Stomach (tissue), 9 donors: ENCODE results near the gene GLYATL1B. TPM values are rescaled to one million over a fixed set of nuclear protein-coding genes. Genes with fewer than 3 reads are reported as not detected.
"Not testable (repeated sequence)": the region's sequence is repeated elsewhere in the genome, so short reads cannot be mapped to it uniquely, and the experiment has no call there.

ENCODE experiments used
- DNase-seq, 2 donors: peaks; one replicate each; pipeline versions ENCODE4 v3.0.0 to v3.0.0-alpha.2; 2013 to 2019
- H3K27ac ChIP-seq, 5 donors: fragments of 200-600 bp in 4 of 5; sonication (generic) in 4 of 5; one replicate each; pipeline ENCODE4 v1.5.1; 2013 to 2019; ENCODE audit warnings: mild to moderate bottlenecking in 1 of 5, moderate library complexity in 1 of 5
- H3K27me3 ChIP-seq, 3 donors: fragments of 200-600 bp; sonication (generic); one replicate each; pipeline ENCODE4 v1.5.1; 2017 to 2019; ENCODE audit warnings: mixed run types in 1 of 3
- H3K36me3 ChIP-seq, 4 donors: fragments of 200-600 bp; sonication (generic); 1 replicate in 3 of 4; 2 replicates in 1 of 4; pipeline ENCODE4 v1.5.1; 2016 to 2019
- H3K4me1 ChIP-seq, 4 donors: fragments of 200-600 bp; sonication (generic); one replicate each; pipeline ENCODE4 v1.5.1; 2016 to 2019
- H3K4me3 ChIP-seq, 4 donors: fragments of 200-600 bp; sonication (generic) in 3 of 4; one replicate each; pipeline ENCODE4 v1.5.1; 2016 to 2019; ENCODE audit warnings: mild to moderate bottlenecking in 1 of 4
- H3K9me3 ChIP-seq, 4 donors: fragments of 200-600 bp; sonication (generic); one replicate each; pipeline ENCODE4 v1.5.1; 2016 to 2019
- EP300 ChIP-seq: sonication (generic); formaldehyde crosslinking; IDR thresholded peaks from one replicate; pipeline ENCODE4 v1.6.1; 2017; ENCODE audit warnings: antibody characterized with exemption
- POLR2A ChIP-seq, 4 donors: fragments of 450-650 bp; IDR thresholded peaks; one replicate each; pipeline ENCODE4 v1.6.1; 2016; ENCODE audit warnings: antibody characterized with exemption in 4 of 4, control low read depth in 2 of 4, mild to moderate bottlenecking in 1 of 4, moderate library complexity in 1 of 4
- POLR2AphosphoS5 ChIP-seq, 3 donors: sonication (generic); formaldehyde crosslinking; IDR thresholded peaks; one replicate each; pipeline ENCODE4 v1.6.1; 2016; ENCODE audit warnings: antibody characterized with exemption in 3 of 3
- WGBS, 5 donors: extraction: QIAGEN DNeasy Blood & Tissue Kit in 3 of 5; methylation state at CpG; one replicate each; pipeline versions ENCODE4 v1.1.5 to v1.1.7; 2013 to 2018; 5-methylcytosine and 5-hydroxymethylcytosine counted together
- intact Hi-C: fragments of 100-400 bp; cut with DNase I; formaldehyde crosslinking; loops from one replicate; pipeline ENCODE4 v1.15.1; 2023; ENCODE audit warnings: low total_unique reads
- polyA plus RNA-seq, 3 donors: library from polyadenylated mRNA; stranded (reverse); fragments of 200-250 nt; gene quantifications; one replicate each; pipeline ENCODE4 v1.2.3, GENCODE V29; 2013
- total RNA-seq, 5 donors: library from RNA; depleted of rRNA; stranded (reverse); fragments of >200 nt; gene quantifications; one replicate each; pipeline versions ENCODE4 v1.1.0 to v1.2.3, GENCODE V29; 2014 to 2016
- TF ChIP-seq, protein P1 (sequence below), 7 experiments: fragments of 450-650 bp in 4 of 7; fragments of 200-600 bp in 3 of 7; sonication (generic) in 3 of 7; IDR thresholded peaks; one replicate each; pipeline ENCODE4 v1.5.1; 2016 to 2019; ENCODE audit warnings: antibody characterized with exemption in 7 of 7, control low read depth in 2 of 7, mild to moderate bottlenecking in 1 of 7
- donor health status: healthy with polysubstance abuse.
- donor health status: Bipolar disorder and iron deficiency.
- donor health status: healthy.

GLYATL1B gene
- total and polyA plus RNA-seq, 8 donors, result not detected

DNA sequence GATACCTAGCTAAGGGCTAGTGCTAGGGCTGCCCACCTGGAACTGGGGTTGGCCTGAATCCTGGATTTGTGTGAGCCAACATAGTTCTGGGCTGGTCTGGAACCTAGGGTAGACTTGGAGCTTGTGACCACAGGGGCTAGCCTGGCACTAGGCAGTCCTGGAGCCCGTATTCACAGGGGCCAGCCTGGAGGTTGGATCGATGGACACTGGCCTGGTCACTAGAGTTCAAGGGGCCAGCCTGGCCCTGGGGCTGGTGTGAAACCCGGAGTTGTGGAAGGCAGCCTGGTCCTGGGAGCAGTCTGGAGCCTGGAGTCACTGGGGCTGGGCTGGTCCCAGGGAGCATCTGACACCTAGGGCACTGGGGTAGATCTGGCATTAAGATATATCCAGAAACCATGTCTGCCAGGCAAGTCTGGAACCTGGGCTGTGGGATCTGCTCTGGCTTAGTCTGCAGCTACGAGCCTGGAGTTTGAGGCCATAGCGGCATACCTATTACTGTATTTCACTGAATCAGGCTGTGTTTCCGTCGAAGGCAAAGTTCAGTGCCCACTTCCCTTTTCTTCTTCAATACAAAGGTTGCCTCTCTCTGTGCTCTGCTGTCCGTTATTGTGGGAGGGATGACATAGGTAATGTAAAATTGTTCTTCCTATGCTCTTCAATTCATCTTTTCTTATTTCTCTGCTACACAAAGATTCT, 9.1 kb upstream of the GLYATL1B start:
- peaks cover 0 to 12% (median 0%) of the 10 kb centered on the region in 3 donors for H3K27me3 ChIP-seq
- TF ChIP-seq POLR2A (IDR thresholded peaks at IDR 0.05) (no peak), POLR2AphosphoS5 (IDR thresholded peaks at IDR 0.05) (no peak), EP300 (no peak)
- TF ChIP-seq, protein P1, sequence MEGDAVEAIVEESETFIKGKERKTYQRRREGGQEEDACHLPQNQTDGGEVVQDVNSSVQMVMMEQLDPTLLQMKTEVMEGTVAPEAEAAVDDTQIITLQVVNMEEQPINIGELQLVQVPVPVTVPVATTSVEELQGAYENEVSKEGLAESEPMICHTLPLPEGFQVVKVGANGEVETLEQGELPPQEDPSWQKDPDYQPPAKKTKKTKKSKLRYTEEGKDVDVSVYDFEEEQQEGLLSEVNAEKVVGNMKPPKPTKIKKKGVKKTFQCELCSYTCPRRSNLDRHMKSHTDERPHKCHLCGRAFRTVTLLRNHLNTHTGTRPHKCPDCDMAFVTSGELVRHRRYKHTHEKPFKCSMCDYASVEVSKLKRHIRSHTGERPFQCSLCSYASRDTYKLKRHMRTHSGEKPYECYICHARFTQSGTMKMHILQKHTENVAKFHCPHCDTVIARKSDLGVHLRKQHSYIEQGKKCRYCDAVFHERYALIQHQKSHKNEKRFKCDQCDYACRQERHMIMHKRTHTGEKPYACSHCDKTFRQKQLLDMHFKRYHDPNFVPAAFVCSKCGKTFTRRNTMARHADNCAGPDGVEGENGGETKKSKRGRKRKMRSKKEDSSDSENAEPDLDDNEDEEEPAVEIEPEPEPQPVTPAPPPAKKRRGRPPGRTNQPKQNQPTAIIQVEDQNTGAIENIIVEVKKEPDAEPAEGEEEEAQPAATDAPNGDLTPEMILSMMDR (IDR thresholded peaks at IDR 0.05), result no peak
- intact Hi-C loops, result no loop called here
- no peaks in the 10 kb centered on the region for H3K4me1 ChIP-seq
- H3K4me3 ChIP-seq, result no peak overlapping the region
- H3K27ac ChIP-seq, result no peak overlapping the region
- H3K36me3 ChIP-seq, result no peaks in the 10 kb centered on the region
- DNase-seq, result no peak
- 85 to 92% (median 87%) methylated on average over 7 to 8 of the region's 8 CpGs for WGBS, 5 donors
- H3K9me3 ChIP-seq, result peaks cover 0 to 5% (median 0%) of the 10 kb centered on the region in 4 donors

DNA sequence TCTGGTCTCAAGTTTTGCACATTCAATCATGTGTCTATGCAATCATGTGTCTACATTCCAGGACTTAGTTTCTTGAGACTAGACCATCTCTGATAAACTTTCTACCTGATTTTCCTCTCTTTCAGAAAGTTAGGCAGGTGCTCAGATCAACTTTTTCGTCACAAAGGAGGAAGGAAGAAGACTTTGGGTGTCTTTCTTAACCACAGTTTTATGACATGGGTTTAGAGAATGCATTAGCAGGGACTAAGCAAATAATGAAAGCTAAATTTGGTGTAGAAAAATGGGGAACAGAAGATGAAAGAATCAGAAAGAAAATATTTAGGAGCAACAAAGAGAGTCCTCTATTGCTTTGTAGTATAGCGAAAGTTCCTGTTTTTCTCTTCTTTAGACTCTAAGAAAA, 7.7 kb upstream of the GLYATL1B start:
- WGBS, 5 donors, result 61 to 83% (median 78%) methylated on average over 2 of the region's 2 CpGs
- no peak for DNase-seq
- Histone ChIP-seq H3K4me1 (no peaks in the 10 kb centered on the region), H3K27me3 (peaks cover 0 to 12% (median 0%) of the 10 kb centered on the region in 3 donors), H3K9me3 (peaks cover 0 to 5% (median 0%) of the 10 kb centered on the region in 4 donors), H3K36me3 (no peaks in the 10 kb centered on the region), H3K27ac (no peak overlapping the region), H3K4me3 (no peak overlapping the region)
- intact Hi-C loops, result no loop called here
- TF ChIP-seq EP300, result no peak

DNA sequence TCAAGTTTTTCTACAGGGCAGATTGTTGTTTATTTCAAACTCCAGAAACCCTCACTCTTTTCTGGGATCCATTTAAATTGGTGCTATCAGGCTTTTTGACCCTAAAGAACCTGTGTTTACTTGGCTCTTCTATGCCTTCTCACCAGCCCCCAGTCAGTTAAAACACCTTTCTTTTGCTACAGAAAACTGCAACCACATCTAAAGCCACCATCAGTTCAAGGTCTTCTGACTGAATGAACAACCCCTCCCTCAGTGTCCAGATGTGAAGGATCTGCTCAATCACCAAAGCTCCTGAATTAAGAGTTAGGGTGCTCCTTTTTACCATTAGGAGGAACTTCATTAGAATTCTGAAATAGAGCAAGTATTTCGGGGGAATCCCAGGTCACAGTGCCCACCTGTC, 7.0 kb upstream of the GLYATL1B start:
- intact Hi-C loops, result no loop called here
- no peak for DNase-seq
- H3K4me3 ChIP-seq, result no peak overlapping the region
- 80 to 95% (median 91%) methylated on average over 1 of the region's 1 CpG for WGBS, 5 donors
- TF ChIP-seq, protein P1 (IDR thresholded peaks at IDR 0.05), result no peak
- TF ChIP-seq POLR2A (IDR thresholded peaks at IDR 0.05) (no peak), POLR2AphosphoS5 (IDR thresholded peaks at IDR 0.05) (no peak), EP300 (no peak)
- no peaks in the 10 kb centered on the region for H3K9me3 ChIP-seq
- H3K36me3 ChIP-seq, result no peaks in the 10 kb centered on the region
- no peak overlapping the region for H3K27ac ChIP-seq
- H3K27me3 ChIP-seq, result peaks cover 0 to 12% (median 0%) of the 10 kb centered on the region in 3 donors
- H3K4me1 ChIP-seq, result no peaks in the 10 kb centered on the region

DNA sequence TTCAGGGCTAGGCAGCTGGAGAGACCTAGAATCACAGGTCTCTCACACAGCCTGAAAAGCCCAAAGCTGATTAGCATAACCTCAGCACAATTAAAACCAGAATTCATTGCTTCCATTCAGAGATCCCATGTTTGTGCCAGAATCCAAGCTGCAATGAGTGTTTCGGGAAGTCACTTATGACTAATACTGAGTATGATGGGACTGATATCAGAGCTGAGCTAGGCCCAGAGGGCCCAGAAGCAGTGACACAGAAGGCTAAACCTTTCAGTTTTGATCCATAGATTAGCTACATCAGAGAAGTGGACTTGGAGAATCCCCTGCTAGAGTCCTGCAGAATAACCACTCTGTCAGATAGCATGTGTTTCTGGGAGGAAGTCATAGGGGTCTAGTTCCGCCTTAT, 5.7 kb upstream of the GLYATL1B start:
- H3K9me3 ChIP-seq, intact Hi-C loops, H3K27ac ChIP-seq, H3K36me3 ChIP-seq, H3K4me3 ChIP-seq, H3K4me1 ChIP-seq, DNase-seq: not testable (repeated sequence)
- H3K27me3 ChIP-seq, result peaks cover 0 to 12% (median 0%) of the 10 kb centered on the region in 3 donors
- WGBS, 5 donors, result 95 to 100% (median 98%) methylated on average over 2 of the region's 2 CpGs

DNA sequence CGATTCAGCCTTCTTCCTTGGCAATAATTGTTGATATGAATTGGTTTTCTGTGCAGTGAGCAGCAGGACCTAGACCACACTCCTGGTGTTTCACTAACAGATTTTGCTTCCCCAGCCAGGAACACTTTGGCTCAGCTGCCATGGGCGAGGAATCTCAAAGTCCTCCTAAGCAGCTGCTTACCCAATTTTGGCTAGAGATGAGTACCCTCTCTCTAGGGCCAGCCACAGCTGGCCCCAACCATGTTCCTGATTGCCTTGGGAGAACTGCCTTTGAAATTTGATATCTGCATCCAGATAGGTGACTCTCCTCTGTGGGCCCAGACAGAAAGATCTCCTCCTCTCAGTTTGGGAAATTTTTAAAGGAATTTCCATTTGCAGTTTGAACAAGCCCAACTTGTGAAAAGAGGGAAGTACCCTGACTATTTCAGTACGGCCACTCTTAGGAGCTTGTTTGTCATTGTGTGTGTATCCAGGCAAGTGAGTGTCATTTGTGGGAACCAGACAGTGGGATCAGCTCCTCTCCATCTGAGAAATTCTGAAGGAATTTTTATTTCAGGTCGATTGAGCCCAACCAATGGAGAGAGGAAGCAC, 4.6 kb upstream of the GLYATL1B start:
- intact Hi-C loops, H3K36me3 ChIP-seq, H3K9me3 ChIP-seq, DNase-seq, H3K27me3 ChIP-seq, H3K4me3 ChIP-seq, H3K4me1 ChIP-seq, H3K27ac ChIP-seq: not testable (repeated sequence)
- WGBS, 5 donors, result 60 to 73% (median 67%) methylated on average over 4 of the region's 4 CpGs

DNA sequence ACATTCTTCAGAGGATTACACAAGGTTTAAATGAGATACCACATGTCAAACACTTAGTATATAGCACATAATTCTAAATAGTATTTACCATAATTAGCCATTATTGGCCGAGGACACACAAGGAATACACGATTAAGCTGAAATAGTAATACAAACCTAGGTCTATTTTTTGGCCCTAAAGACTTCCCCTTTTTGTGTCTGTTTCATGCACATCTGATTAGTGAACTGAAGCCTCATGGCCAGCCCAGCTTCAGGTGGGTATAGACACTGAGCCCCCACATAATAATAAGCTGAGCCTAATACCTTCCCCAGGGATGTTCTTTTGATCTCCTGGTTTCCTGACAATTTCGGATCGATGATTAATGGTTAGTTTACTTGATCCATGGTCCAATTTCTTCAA, 2.1 kb downstream of the GLYATL1B start:
- DNase-seq, result no peak
- intact Hi-C loops, result no loop called here
- Histone ChIP-seq H3K4me3 (no peak overlapping the region), H3K27ac (no peak overlapping the region), H3K27me3 (no peaks in the 10 kb centered on the region), H3K4me1 (no peaks in the 10 kb centered on the region), H3K36me3 (no peaks in the 10 kb centered on the region), H3K9me3 (no peaks in the 10 kb centered on the region)
- 89 to 92% (median 90%) methylated on average over 4 of the region's 4 CpGs for whole genome bisulfite sequencing, 5 donors
- TF ChIP-seq, protein P1 (IDR thresholded peaks at IDR 0.05), result no peak
- TF ChIP-seq POLR2A (IDR thresholded peaks at IDR 0.05) (no peak), EP300 (no peak), POLR2AphosphoS5 (IDR thresholded peaks at IDR 0.05) (no peak)

DNA sequence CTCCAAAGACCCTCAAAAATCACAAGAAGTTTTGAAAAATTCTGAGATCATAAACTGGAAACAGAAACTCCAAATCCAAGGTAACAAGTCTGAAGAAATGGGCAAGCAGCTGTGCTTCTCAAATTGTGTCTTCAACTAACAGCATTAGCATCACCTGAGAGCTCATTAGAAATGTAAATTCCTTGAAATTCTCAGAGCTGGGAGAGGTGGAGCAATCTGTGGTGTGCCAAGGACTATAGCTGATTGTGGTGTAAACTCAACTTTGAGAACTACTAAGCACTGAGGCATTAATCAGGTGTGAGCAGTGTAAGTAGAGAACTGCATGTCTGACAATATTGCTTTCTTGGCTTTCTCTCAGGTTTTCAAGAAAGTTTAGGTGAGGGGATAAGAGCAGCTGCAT, 7.5 kb downstream of the GLYATL1B start:
- H3K36me3 ChIP-seq, H3K4me1 ChIP-seq, H3K27ac ChIP-seq, DNase-seq, intact Hi-C loops, H3K27me3 ChIP-seq, H3K9me3 ChIP-seq, H3K4me3 ChIP-seq: not testable (repeated sequence)

DNA sequence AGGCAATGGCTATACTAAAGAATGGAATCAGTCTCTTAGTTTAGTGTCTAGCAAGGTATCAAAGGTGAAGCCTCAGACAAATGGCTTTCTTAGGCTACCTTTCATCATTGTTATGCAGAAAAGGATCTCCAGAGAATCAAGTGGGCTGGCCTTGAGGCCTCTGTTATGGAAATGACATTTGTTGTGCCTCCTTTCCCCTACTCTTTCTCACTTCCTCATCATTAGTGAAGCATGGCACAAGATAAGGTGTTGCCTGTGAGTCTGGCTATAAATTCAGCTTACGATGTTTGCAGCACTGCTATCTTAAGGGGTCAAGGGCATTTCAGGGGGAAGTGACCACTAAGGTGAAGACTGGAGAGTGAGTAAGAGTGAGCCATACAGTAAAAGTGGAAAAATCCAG, 9.1 kb downstream of the GLYATL1B start:
- DNase-seq, intact Hi-C loops, H3K4me3 ChIP-seq, H3K27ac ChIP-seq, H3K36me3 ChIP-seq, H3K9me3 ChIP-seq, H3K4me1 ChIP-seq, H3K27me3 ChIP-seq: not testable (repeated sequence)
- WGBS, 5 donors, result 45 to 61% (median 53%) methylated on average over 1 of the region's 1 CpG
